Natural killer cell (primary cell): ENCODE data around the gene VPS54. TPM values are rescaled to one million over a fixed set of nuclear protein-coding genes. Genes with fewer than 3 reads are reported as not detected.

ENCODE experiments used
- ATAC-seq, 3 donors: fragments of 150-1000 bp in 2 of 3; fragments of 200-7000 bp in 1 of 3; cut with Tn5 transposase; 1 replicate in 1 of 3; 2 replicates in 2 of 3; pipeline ENCODE4 v1.10.0; 2021; ENCODE audit warnings: mild to moderate bottlenecking in 2 of 3, moderate library complexity in 2 of 3
- DNase-seq, 2 donors: peaks; one replicate each; pipeline versions ENCODE4 v3.0.0 to v3.0.0-alpha.2; 2013 to 2021; ENCODE audit warnings: mixed read lengths in 1 of 2
- H3K27ac ChIP-seq: one replicate; pipeline ENCODE4 v1.5.1; 2013; ENCODE audit warnings: mild to moderate bottlenecking, low read length
- H3K27me3 ChIP-seq: one replicate; pipeline ENCODE4 v1.6.1; 2013; ENCODE audit warnings: low read length; ENCODE audit not compliant: control insufficient read depth, insufficient read depth
- H3K36me3 ChIP-seq: one replicate; pipeline ENCODE4 v1.6.1; 2013; ENCODE audit warnings: low read length; ENCODE audit not compliant: control insufficient read depth, insufficient read depth
- H3K4me1 ChIP-seq: one replicate; pipeline ENCODE4 v1.6.1; 2013; ENCODE audit warnings: low read length; ENCODE audit not compliant: control insufficient read depth, insufficient read depth
- H3K4me3 ChIP-seq: one replicate; pipeline ENCODE4 v1.5.1; 2013; ENCODE audit warnings: low read length
- H3K9me3 ChIP-seq: one replicate; pipeline ENCODE4 v1.6.1; 2013; ENCODE audit warnings: low read length; ENCODE audit not compliant: control insufficient read depth, insufficient read depth
- H3K27ac Mint-ChIP-seq, 2 donors: one replicate each; pipeline ENCODE4 v1.8.0; 2022; ENCODE audit warnings: mild to moderate bottlenecking in 2 of 2, mixed read lengths in 2 of 2, moderate library complexity in 1 of 2
- H3K27me3 Mint-ChIP-seq, 2 donors: one replicate each; pipeline ENCODE4 v1.8.0; 2022; ENCODE audit warnings: low read depth in 2 of 2, mixed read lengths in 2 of 2
- H3K36me3 Mint-ChIP-seq: one replicate; pipeline ENCODE4 v1.8.0; 2022; ENCODE audit warnings: mixed read lengths
- H3K4me1 Mint-ChIP-seq, 2 donors: one replicate each; pipeline ENCODE4 v1.8.0; 2022; ENCODE audit warnings: mixed read lengths in 2 of 2
- H3K4me3 Mint-ChIP-seq: one replicate; pipeline ENCODE4 v1.8.0; 2022; ENCODE audit warnings: mild to moderate bottlenecking, moderate library complexity, mixed read lengths
- H3K9me3 Mint-ChIP-seq, 2 donors: one replicate each; pipeline ENCODE4 v1.8.0; 2022; ENCODE audit warnings: mixed read lengths in 2 of 2
- CTCF ChIP-seq: fragments of 200-600 bp; IDR thresholded peaks from one replicate; pipeline ENCODE4 v1.8.0; 2022; ENCODE audit warnings: antibody characterized with exemption
- WGBS: methylation state at CpG from one replicate; pipeline ENCODE4 v1.1.7; 2013; ENCODE audit warnings: missing lambda C conversion rate; ENCODE audit not compliant: insufficient coverage; 5-methylcytosine and 5-hydroxymethylcytosine counted together
- intact Hi-C: fragments of 100-400 bp; cut with micrococcal nuclease; formaldehyde crosslinking; loops from one replicate; pipeline ENCODE4 v1.14.2; 2022
- total RNA-seq, 4 donors: library from RNA; stranded (reverse); fragments of 120-200 nt in 1 of 4; gene quantifications; one replicate each; pipeline versions ENCODE4 v1.2.3 to v1.2.4, GENCODE V29; 2013 to 2022

VPS54 gene
- total RNA-seq, 3 donors from 2014 or later (not counting 1 experiment from before 2014, with no cell fraction given): 12.1 to 17.3 (median 13.5) TPM

GRCh38 chr2:63982335-63982734 lies 36.9 kb downstream of the VPS54 start:
- WGBS: 94% methylated on average over 4 of the region's 4 CpGs
- H3K4me3 Mint-ChIP-seq: no peak overlapping the region
- no peaks in the 10 kb centered on the region for H3K9me3 Mint-ChIP-seq
- H3K27ac ChIP-seq: no peak overlapping the region
- no peaks in the 10 kb centered on the region for H3K27me3 Mint-ChIP-seq
- intact Hi-C loops: no loop called here
- DNase-seq (no peak), ATAC-seq (no peak)
- no peaks in the 10 kb centered on the region for H3K36me3 Mint-ChIP-seq
- TF ChIP-seq CTCF: no peak
- H3K4me1 Mint-ChIP-seq: peaks cover 16 to 21% of the 10 kb centered on the region in 2 donors
- H3K4me3 ChIP-seq: no peak overlapping the region
- H3K27me3 ChIP-seq: no peaks in the 10 kb centered on the region
- no peak overlapping the region for H3K27ac Mint-ChIP-seq
- peaks cover 17% of the 10 kb centered on the region for H3K36me3 ChIP-seq
- no peaks in the 10 kb centered on the region for H3K4me1 ChIP-seq
- no peaks in the 10 kb centered on the region for H3K9me3 ChIP-seq

DNA sequence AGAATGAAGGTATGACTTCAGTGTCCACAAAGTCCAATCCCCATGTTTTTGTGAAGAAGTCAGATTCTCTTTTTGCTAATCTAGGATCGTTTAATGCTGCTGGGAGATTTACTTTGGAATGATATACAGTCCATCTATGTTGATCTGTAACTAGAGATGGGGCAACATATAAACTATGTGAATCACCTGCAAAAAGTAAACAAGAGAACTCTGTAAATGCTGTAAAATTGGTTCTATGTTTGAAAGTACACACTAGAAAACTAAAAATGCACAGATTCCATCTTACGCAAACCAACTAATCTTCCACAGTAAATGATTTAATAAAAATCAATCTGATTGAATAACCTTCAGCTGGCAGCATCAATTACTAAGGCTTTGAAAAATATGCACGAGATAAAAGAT lies 37.5 kb downstream of the VPS54 start:
- intact Hi-C loops: no loop called here
- peaks cover 17% of the 10 kb centered on the region for H3K36me3 ChIP-seq
- H3K4me1 Mint-ChIP-seq: peaks cover 16 to 21% of the 10 kb centered on the region in 2 donors

GRCh38 chr2:63980794-63981193 lies 38.4 kb downstream of the VPS54 start:
- ATAC-seq: no peak
- no peaks in the 10 kb centered on the region for H3K4me1 ChIP-seq

More for the DNA sequence above, 37.5 kb downstream of the VPS54 start:
- no peaks in the 10 kb centered on the region for H3K27me3 Mint-ChIP-seq
- H3K4me1 ChIP-seq: no peaks in the 10 kb centered on the region
- no peak overlapping the region for H3K4me3 ChIP-seq
- H3K4me3 Mint-ChIP-seq: no peak overlapping the region
- no peak overlapping the region for H3K27ac ChIP-seq
- no peaks in the 10 kb centered on the region for H3K9me3 Mint-ChIP-seq
- no peak overlapping the region for H3K27ac Mint-ChIP-seq
- ATAC-seq (no peak), DNase-seq (no peak)
- WGBS: 100% methylated on average over 1 of the region's 3 CpGs
- TF ChIP-seq CTCF: no peak
- H3K9me3 ChIP-seq: no peaks in the 10 kb centered on the region
- H3K27me3 ChIP-seq: no peaks in the 10 kb centered on the region
- H3K36me3 Mint-ChIP-seq: no peaks in the 10 kb centered on the region

More at GRCh38 chr2:63980794-63981193, 38.4 kb downstream of the VPS54 start:
- DNase-seq: no peak
- Mint-ChIP-seq H3K4me1 (peaks cover 11 to 12% of the 10 kb centered on the region in 2 donors), H3K27ac (no peak overlapping the region), H3K9me3 (no peaks in the 10 kb centered on the region), H3K27me3 (no peaks in the 10 kb centered on the region), H3K4me3 (no peak overlapping the region), H3K36me3 (no peaks in the 10 kb centered on the region)
- no peak overlapping the region for H3K27ac ChIP-seq
- H3K27me3 ChIP-seq: no peaks in the 10 kb centered on the region
- peaks cover 17% of the 10 kb centered on the region for H3K36me3 ChIP-seq
- no peaks in the 10 kb centered on the region for H3K9me3 ChIP-seq
- intact Hi-C loops: no loop called here
- TF ChIP-seq CTCF: no peak
- H3K4me3 ChIP-seq: no peak overlapping the region
